Left lung (tissue), 10 donors: Measurements from ENCODE around the gene ZNF331. TPM values are rescaled to one million over a fixed set of nuclear protein-coding genes. Genes with fewer than 3 reads are reported as not detected.

Experiments used
- ATAC-seq: fragments of 200-7000 bp; cut with Tn5 transposase; one replicate; pipeline ENCODE4 v1.9.1; 2020; ENCODE audit warnings: moderate library complexity
- DNase-seq, 4 donors: peaks; one replicate each; pipeline ENCODE4 v3.0.0-alpha.2; 2013 to 2020
- H3K27ac ChIP-seq, 2 donors: fragments of 200-600 bp; sonication (generic) in 1 of 2; one replicate each; pipeline versions ENCODE4 v1.5.0 to v1.8.0; 2020 to 2021
- H3K27me3 ChIP-seq, 2 donors: fragments of 200-600 bp; sonication (generic) in 1 of 2; one replicate each; pipeline versions ENCODE4 v1.5.0 to v1.8.0; 2020 to 2021
- H3K36me3 ChIP-seq, 2 donors: fragments of 200-600 bp; sonication (generic) in 1 of 2; one replicate each; pipeline versions ENCODE4 v1.5.0 to v1.8.0; 2020 to 2021
- H3K4me1 ChIP-seq, 2 donors: fragments of 200-600 bp; one replicate each; pipeline ENCODE4 v1.8.0; 2021
- H3K4me3 ChIP-seq, 2 donors: fragments of 200-600 bp; sonication (generic) in 1 of 2; one replicate each; pipeline versions ENCODE4 v1.5.0 to v1.8.0; 2020 to 2021; ENCODE audit warnings: mild to moderate bottlenecking in 1 of 2
- H3K9me3 ChIP-seq, 2 donors: fragments of 200-600 bp; sonication (generic) in 1 of 2; one replicate each; pipeline versions ENCODE4 v1.5.0 to v1.8.0; 2020 to 2021
- CTCF ChIP-seq, 2 donors: fragments of 200-600 bp; sonication (generic) in 1 of 2; IDR thresholded peaks; one replicate each; pipeline versions ENCODE4 v1.5.0 to v1.8.0; 2021; ENCODE audit warnings: antibody characterized with exemption in 2 of 2
- intact Hi-C, 2 donors: fragments of 100-400 bp; cut with DNase I; formaldehyde crosslinking; loops; one replicate each; pipeline versions ENCODE4 v1.11.2 to v1.14.2; 2022
- polyA plus RNA-seq, 6 donors: library from polyadenylated mRNA; unstranded; fragments of 120-200 nt; gene quantifications; one replicate each; pipeline ENCODE4 v1.2.1, GENCODE V29; 2013; ENCODE audit not compliant: insufficient read length in 6 of 6
- total RNA-seq, 2 donors: library from RNA; stranded (reverse); fragmentation: NEBNext Ultra II Directional; extraction: Animal tissue kit (Norgen Biotek cat#: 25700); gene quantifications; one replicate each; pipeline ENCODE4 v1.2.1, GENCODE V29; 2021
- donor health status: DM: no; HTN: yes; CAD: no.
- donor health status: DM: no; HTN: no; CAD: no.

The ZNF331 gene
- total and polyA plus RNA-seq, 8 donors: 19.6 to 25.0 (median 20.7) TPM

DNA sequence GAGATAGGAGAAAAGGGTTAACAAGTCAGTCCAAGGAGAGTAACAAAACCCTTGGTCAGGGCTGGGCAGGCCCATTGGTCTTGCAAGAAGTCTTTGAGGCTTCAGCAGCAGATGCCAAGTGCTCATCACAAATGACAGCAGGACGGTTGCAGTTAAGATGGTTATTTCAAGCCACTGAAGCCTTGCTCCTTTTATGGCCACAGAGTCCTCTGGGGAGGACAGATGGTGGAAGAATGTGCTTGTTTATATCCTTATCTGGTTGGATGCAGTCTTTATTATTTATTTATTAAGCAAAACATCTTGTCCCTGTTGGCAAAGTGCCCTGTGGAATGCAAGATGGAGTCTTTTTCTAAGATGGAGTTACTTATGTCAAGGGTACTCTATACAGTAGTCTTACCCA lies 19.2 kb upstream of the ZNF331 start:
- intact Hi-C loops: loop anchor here in 1 of 2 donors (10.0 kb wide), 1 partner anchor 94 kb away; no protein-coding TSS in a partner anchor
- peaks cover 0 to 6% of the 10 kb centered on the region in 2 donors for H3K4me1 ChIP-seq
- no peak for TF ChIP-seq CTCF (IDR thresholded peaks at IDR 0.05)
- H3K9me3 ChIP-seq: peaks cover 0 to 11% of the 10 kb centered on the region in 2 donors
- no peak for DNase-seq
- H3K36me3 ChIP-seq: no peaks in the 10 kb centered on the region
- no peak overlapping the region for H3K27ac ChIP-seq
- no peak overlapping the region for H3K4me3 ChIP-seq
- ATAC-seq: no peak
- H3K27me3 ChIP-seq: no peaks in the 10 kb centered on the region

GRCh38 chr19:53519446-53519845 lies 18.5 kb upstream of the ZNF331 start:
- ATAC-seq: no peak
- DNase-seq: no peak

GRCh38 chr19:53520163-53520546 lies 17.8 kb upstream of the ZNF331 start:
- no peak for TF ChIP-seq CTCF (IDR thresholded peaks at IDR 0.05)
- Histone ChIP-seq H3K4me3 (peak overlapping the region; percentile 40 to 48), H3K27ac (peak overlapping the region; percentile 72 to 78), H3K9me3 (peaks cover 0 to 14% of the 10 kb centered on the region in 2 donors), H3K27me3 (no peaks in the 10 kb centered on the region), H3K4me1 (peaks cover 0 to 6% of the 10 kb centered on the region in 2 donors), H3K36me3 (no peaks in the 10 kb centered on the region)
- DNase-seq (no peak), ATAC-seq (no peak)
- intact Hi-C loops: no loop called here

More at GRCh38 chr19:53519446-53519845, 18.5 kb upstream of the ZNF331 start:
- no peak for TF ChIP-seq CTCF (IDR thresholded peaks at IDR 0.05)
- Histone ChIP-seq H3K27ac (peak overlapping the region; percentile 72 to 78), H3K27me3 (no peaks in the 10 kb centered on the region), H3K36me3 (no peaks in the 10 kb centered on the region), H3K4me1 (peaks cover 0 to 6% of the 10 kb centered on the region in 2 donors), H3K9me3 (peaks cover 0 to 12% of the 10 kb centered on the region in 2 donors), H3K4me3 (no peak overlapping the region)
- intact Hi-C loops: loop anchor here in 1 of 2 donors (10.0 kb wide), 1 partner anchor 95 kb away; no protein-coding TSS in a partner anchor

DNA sequence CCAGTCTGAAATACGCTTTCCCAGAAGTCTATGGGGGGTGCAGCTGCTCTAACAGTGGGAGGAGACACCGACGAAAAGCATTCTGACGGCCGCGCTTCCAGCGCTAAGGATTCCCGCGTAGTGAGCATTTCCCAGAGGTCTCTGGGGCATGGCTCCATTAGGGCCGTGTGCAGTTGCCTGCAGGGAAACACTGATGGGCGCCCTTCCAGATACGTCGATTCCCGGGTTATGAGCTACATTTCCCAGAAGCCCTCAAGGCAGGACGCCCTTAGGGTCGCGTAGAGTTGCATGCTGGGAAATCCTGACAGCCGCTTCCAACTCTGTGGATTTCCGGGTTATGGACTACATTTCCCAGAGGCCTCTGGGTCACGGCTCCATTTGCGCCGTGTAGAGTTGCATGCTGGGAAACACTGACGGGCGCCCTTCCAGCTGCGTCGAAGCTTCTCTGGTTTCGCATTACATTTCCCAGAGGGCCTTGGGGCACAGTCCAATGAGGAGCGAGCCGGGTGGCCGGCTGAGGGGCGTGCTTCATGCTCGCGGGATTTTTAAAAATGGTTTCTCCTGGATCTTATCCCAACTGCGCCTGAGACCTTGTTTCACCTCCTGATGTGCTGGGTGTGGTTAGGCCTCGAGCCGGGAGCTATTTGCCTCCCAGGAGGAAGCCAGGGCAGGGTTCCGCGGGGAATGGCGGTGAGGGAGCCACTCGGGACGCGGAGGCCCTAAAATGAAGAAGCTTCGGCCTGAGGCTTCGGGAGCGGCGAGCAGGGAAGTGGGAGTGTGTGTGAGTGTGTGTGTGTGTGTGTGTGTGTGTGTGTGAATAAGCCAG lies 17.2 kb upstream of the ZNF331 start:
- DNase-seq (peak; percentile 93 to 99 (median 98)), ATAC-seq (peak; percentile 98)
- Histone ChIP-seq H3K36me3 (peaks cover 0 to 2% of the 10 kb centered on the region in 2 donors), H3K4me1 (peaks cover 0 to 6% of the 10 kb centered on the region in 2 donors), H3K27me3 (no peaks in the 10 kb centered on the region), H3K27ac (peak overlapping the region; percentile 72 to 78), H3K9me3 (peaks cover 0 to 20% of the 10 kb centered on the region in 2 donors), H3K4me3 (peak overlapping the region; percentile 40 to 48)
- no peak for TF ChIP-seq CTCF (IDR thresholded peaks at IDR 0.05)
- intact Hi-C loops: no loop called here
